ENCODE data around the gene RIPK3. TPM values are rescaled to one million over a fixed set of nuclear protein-coding genes. Genes with fewer than 3 reads are reported as not detected.

The RIPK3 gene
- total and polyA plus RNA-seq, 4 donors, result 1.4 to 3.1 (median 1.7) TPM

DNA sequence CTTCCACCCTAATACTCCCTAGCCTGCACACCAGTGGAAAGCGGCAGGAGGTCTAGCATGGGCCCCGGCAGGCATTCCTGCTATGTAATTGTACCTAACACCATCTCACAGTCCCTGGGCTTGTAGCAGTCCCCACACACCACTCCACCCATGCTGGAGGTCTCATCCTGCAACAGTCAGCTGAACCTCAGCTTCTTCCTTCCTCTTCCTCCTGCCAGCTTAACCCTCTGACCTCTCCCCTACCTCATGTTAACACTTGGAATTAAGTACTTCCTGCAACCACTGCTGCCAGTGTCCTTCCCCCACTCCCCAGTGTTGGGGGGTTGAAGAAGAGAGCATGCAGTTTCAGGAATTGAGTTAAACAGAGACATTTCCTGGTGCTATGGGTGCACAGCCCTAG, 12.5 kb downstream of the RIPK3 start:
- no peaks in the 10 kb centered on the region for H3K9me3 ChIP-seq (ENCODE audit: control insufficient read depth, insufficient read depth, low read length)
- H3K27ac ChIP-seq (ENCODE audit: low read depth, low read length), result no peak overlapping the region
- peaks cover 8% of the 10 kb centered on the region for H3K4me1 ChIP-seq (ENCODE audit: control insufficient read depth, insufficient read depth, low read length)
- no peak for DNase-seq (ENCODE audit: low read depth in 4 of 6, low spot score in 6 of 6)
- no peak overlapping the region for H3K4me3 ChIP-seq (ENCODE audit: low read depth, low read length)
- peaks cover 17% of the 10 kb centered on the region for H3K27me3 ChIP-seq (ENCODE audit: control insufficient read depth, insufficient read depth, low read length)
- 80% methylated on average over 2 of the region's 2 CpGs for WGBS (ENCODE audit: insufficient coverage)
- H3K36me3 ChIP-seq (ENCODE audit: control insufficient read depth, insufficient read depth, low read length), result no peaks in the 10 kb centered on the region

DNA sequence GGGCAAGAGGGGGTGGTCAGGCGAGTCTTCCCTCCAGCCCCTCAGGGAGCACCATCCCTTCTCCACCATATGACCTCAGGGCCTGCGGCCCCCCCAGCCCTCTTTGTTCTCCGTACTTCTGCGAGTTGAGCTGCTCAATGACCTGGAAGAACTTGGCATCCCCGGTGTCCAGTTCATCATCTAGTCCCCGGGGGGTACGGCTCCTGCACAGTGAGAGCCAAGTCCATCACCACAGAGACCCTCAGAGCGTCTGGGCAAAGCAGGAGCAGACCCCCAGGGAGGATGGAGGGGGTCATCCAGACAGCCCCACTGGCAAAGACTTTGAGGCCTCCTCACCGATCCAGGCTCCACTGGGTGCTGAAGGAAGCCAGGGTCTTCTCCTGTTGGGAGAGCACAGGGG, 13.8 kb downstream of the RIPK3 start:
- no peak for DNase-seq (ENCODE audit: low read depth in 4 of 6, low spot score in 6 of 6)
- no peak overlapping the region for H3K27ac ChIP-seq (ENCODE audit: low read depth, low read length)
- H3K4me1 ChIP-seq (ENCODE audit: control insufficient read depth, insufficient read depth, low read length), result no peaks in the 10 kb centered on the region
- H3K36me3 ChIP-seq (ENCODE audit: control insufficient read depth, insufficient read depth, low read length), result no peaks in the 10 kb centered on the region
- H3K9me3 ChIP-seq (ENCODE audit: control insufficient read depth, insufficient read depth, low read length), result no peaks in the 10 kb centered on the region
- H3K4me3 ChIP-seq (ENCODE audit: low read depth, low read length), result no peak overlapping the region
- 33% methylated on average over 6 of the region's 9 CpGs for WGBS (ENCODE audit: insufficient coverage)
- H3K27me3 ChIP-seq (ENCODE audit: control insufficient read depth, insufficient read depth, low read length), result peaks cover 8% of the 10 kb centered on the region

GRCh38 chr14:24325041-24325530, 14.7 kb downstream of the RIPK3 start:
- Histone ChIP-seq H3K36me3 (ENCODE audit: control insufficient read depth, insufficient read depth, low read length) (no peaks in the 10 kb centered on the region), H3K27ac (ENCODE audit: low read depth, low read length) (no peak overlapping the region), H3K27me3 (ENCODE audit: control insufficient read depth, insufficient read depth, low read length) (peaks cover 7% of the 10 kb centered on the region), H3K9me3 (ENCODE audit: control insufficient read depth, insufficient read depth, low read length) (no peaks in the 10 kb centered on the region), H3K4me1 (ENCODE audit: control insufficient read depth, insufficient read depth, low read length) (no peaks in the 10 kb centered on the region), H3K4me3 (ENCODE audit: low read depth, low read length) (no peak overlapping the region)
- DNase-seq (ENCODE audit: low read depth in 4 of 6, low spot score in 6 of 6), result no peak
- WGBS (ENCODE audit: insufficient coverage), result 95% methylated on average over 4 of the region's 5 CpGs

DNA sequence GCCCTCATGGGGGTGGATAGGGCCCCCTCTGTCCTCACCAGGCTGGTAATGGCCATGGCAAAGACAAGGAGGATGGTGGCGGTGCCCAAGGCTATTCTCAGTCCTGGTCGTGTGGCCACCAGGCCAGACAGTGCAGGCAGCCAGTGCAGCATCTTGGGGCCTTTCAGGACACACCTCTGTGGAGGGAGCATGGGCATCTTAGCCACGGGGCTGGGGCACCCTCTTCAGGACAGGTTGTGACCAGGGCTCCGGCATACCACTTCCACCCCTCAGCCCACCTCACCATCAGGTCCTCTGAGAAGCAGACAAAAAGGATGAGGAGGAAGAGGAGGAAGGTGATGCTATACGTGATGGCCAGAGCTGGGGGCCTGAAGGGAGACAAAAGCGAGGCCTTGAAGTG, 15.8 kb downstream of the RIPK3 start:
- peaks cover 18% of the 10 kb centered on the region for H3K27me3 ChIP-seq (ENCODE audit: control insufficient read depth, insufficient read depth, low read length)
- no peaks in the 10 kb centered on the region for H3K4me1 ChIP-seq (ENCODE audit: control insufficient read depth, insufficient read depth, low read length)
- 70% methylated on average over 4 of the region's 6 CpGs for WGBS (ENCODE audit: insufficient coverage)
- no peaks in the 10 kb centered on the region for H3K9me3 ChIP-seq (ENCODE audit: control insufficient read depth, insufficient read depth, low read length)
- no peaks in the 10 kb centered on the region for H3K36me3 ChIP-seq (ENCODE audit: control insufficient read depth, insufficient read depth, low read length)
- H3K4me3 ChIP-seq (ENCODE audit: low read depth, low read length), result no peak overlapping the region
- no peak for DNase-seq (ENCODE audit: low read depth in 4 of 6, low spot score in 6 of 6)
- no peak overlapping the region for H3K27ac ChIP-seq (ENCODE audit: low read depth, low read length)

- no peaks in the 10 kb centered on the region for H3K36me3 ChIP-seq (ENCODE audit: control insufficient read depth, insufficient read depth, low read length)
- no peaks in the 10 kb centered on the region for H3K4me1 ChIP-seq (ENCODE audit: control insufficient read depth, insufficient read depth, low read length)
- no peak for DNase-seq (ENCODE audit: low read depth in 4 of 6, low spot score in 6 of 6)
- no peak overlapping the region for H3K27ac ChIP-seq (ENCODE audit: low read depth, low read length)
- 55% methylated on average over 3 of the region's 3 CpGs for WGBS (ENCODE audit: insufficient coverage)
- no peaks in the 10 kb centered on the region for H3K9me3 ChIP-seq (ENCODE audit: control insufficient read depth, insufficient read depth, low read length)
- H3K27me3 ChIP-seq (ENCODE audit: control insufficient read depth, insufficient read depth, low read length), result peaks cover 24% of the 10 kb centered on the region
- no peak overlapping the region for H3K4me3 ChIP-seq (ENCODE audit: low read depth, low read length)
These were observed 16.4 kb downstream of the RIPK3 start for GRCh38 chr14:24323341-24323740.

GRCh38 chr14:24322672-24323071, 17.1 kb downstream of the RIPK3 start:
- Histone ChIP-seq H3K36me3 (ENCODE audit: control insufficient read depth, insufficient read depth, low read length) (no peaks in the 10 kb centered on the region), H3K27me3 (ENCODE audit: control insufficient read depth, insufficient read depth, low read length) (peaks cover 31% of the 10 kb centered on the region), H3K4me3 (ENCODE audit: low read depth, low read length) (no peak overlapping the region), H3K9me3 (ENCODE audit: control insufficient read depth, insufficient read depth, low read length) (no peaks in the 10 kb centered on the region), H3K4me1 (ENCODE audit: control insufficient read depth, insufficient read depth, low read length) (no peaks in the 10 kb centered on the region), H3K27ac (ENCODE audit: low read depth, low read length) (no peak overlapping the region)
- DNase-seq (ENCODE audit: low read depth in 4 of 6, low spot score in 6 of 6), result no peak
- WGBS (ENCODE audit: insufficient coverage), result 79% methylated on average over 9 of the region's 10 CpGs

- Histone ChIP-seq H3K36me3 (ENCODE audit: control insufficient read depth, insufficient read depth, low read length) (no peaks in the 10 kb centered on the region), H3K27me3 (ENCODE audit: control insufficient read depth, insufficient read depth, low read length) (peaks cover 44% of the 10 kb centered on the region), H3K4me1 (ENCODE audit: control insufficient read depth, insufficient read depth, low read length) (no peaks in the 10 kb centered on the region), H3K4me3 (ENCODE audit: low read depth, low read length) (no peak overlapping the region), H3K9me3 (ENCODE audit: control insufficient read depth, insufficient read depth, low read length) (no peaks in the 10 kb centered on the region), H3K27ac (ENCODE audit: low read depth, low read length) (no peak overlapping the region)
- no peak for DNase-seq (ENCODE audit: low read depth in 4 of 6, low spot score in 6 of 6)
- 81% methylated on average over 8 of the region's 14 CpGs for WGBS (ENCODE audit: insufficient coverage)
These were observed 18.4 kb downstream of the RIPK3 start for GRCh38 chr14:24321212-24321975.

- Histone ChIP-seq H3K9me3 (ENCODE audit: control insufficient read depth, insufficient read depth, low read length) (no peaks in the 10 kb centered on the region), H3K36me3 (ENCODE audit: control insufficient read depth, insufficient read depth, low read length) (no peaks in the 10 kb centered on the region), H3K27me3 (ENCODE audit: control insufficient read depth, insufficient read depth, low read length) (peaks cover 52% of the 10 kb centered on the region), H3K4me3 (ENCODE audit: low read depth, low read length) (no peak overlapping the region), H3K4me1 (ENCODE audit: control insufficient read depth, insufficient read depth, low read length) (peaks cover 19% of the 10 kb centered on the region), H3K27ac (ENCODE audit: low read depth, low read length) (no peak overlapping the region)
- DNase-seq (ENCODE audit: low read depth in 4 of 6, low spot score in 6 of 6), result no peak
- WGBS (ENCODE audit: insufficient coverage), result 86% methylated on average over 2 of the region's 3 CpGs
These were observed 22.5 kb downstream of the RIPK3 start for GRCh38 chr14:24317141-24317928.

DNA sequence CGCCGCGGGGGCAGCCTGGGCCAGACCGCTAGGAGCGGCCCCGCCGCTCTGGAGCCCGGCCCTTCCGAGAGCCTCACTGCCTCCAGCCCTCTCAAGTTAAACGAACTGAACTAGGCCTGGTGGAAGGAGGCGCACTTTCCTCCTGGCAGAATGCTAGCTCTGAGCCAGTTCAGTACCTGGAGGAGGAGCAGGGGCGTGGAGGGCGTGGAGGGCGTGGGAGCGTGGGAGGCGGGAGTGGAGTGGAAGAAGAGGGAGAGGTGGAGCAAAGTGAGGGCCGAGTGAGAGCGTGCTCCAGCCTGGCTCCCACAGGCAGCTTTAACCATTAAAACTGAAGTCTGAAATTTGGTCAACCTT, 23.2 kb downstream of the RIPK3 start:
- Histone ChIP-seq H3K36me3 (ENCODE audit: control insufficient read depth, insufficient read depth, low read length) (peaks cover under 1% of the 10 kb centered on the region), H3K9me3 (ENCODE audit: control insufficient read depth, insufficient read depth, low read length) (no peaks in the 10 kb centered on the region), H3K27ac (ENCODE audit: low read depth, low read length) (no peak overlapping the region), H3K27me3 (ENCODE audit: control insufficient read depth, insufficient read depth, low read length) (peaks cover 51% of the 10 kb centered on the region), H3K4me1 (ENCODE audit: control insufficient read depth, insufficient read depth, low read length) (peaks cover 21% of the 10 kb centered on the region), H3K4me3 (ENCODE audit: low read depth, low read length) (no peak overlapping the region)
- no peak for DNase-seq (ENCODE audit: low read depth in 4 of 6, low spot score in 6 of 6)
- 41% methylated on average over 15 of the region's 18 CpGs for WGBS (ENCODE audit: insufficient coverage)
